ENCODE measurements around the gene PSD4.

Gene PSD4

GRCh38 chr2:113255140-113256070 is 81.6 kb downstream of the PSD4 start:
- H3K4me1 ChIP-seq (ENCODE audit: insufficient read depth, poor library complexity, severe bottlenecking), result peaks cover 14% of the 10 kb centered on the region
- no peak overlapping the region for H3K27ac ChIP-seq (ENCODE audit: poor library complexity, severe bottlenecking)
- ATAC-seq (ENCODE audit: low read depth) (no peak; the same call in 2 of the 3 replicates), DNase-seq (ENCODE audit: low spot score) (no peak)
- TF ChIP-seq CTCF (IDR thresholded peaks at IDR 0.05; ENCODE audit: poor library complexity, severe bottlenecking), result no peak
- no peaks in the 10 kb centered on the region for H3K27me3 ChIP-seq (ENCODE audit: insufficient read depth, poor library complexity, severe bottlenecking)
- H3K36me3 ChIP-seq (ENCODE audit: low read depth), result no peaks in the 10 kb centered on the region
- no peak overlapping the region for H3K4me3 ChIP-seq (ENCODE audit: severe bottlenecking)
- H3K9me3 ChIP-seq (ENCODE audit: severe bottlenecking), result no peaks in the 10 kb centered on the region

GRCh38 chr2:113257516-113258264 is 83.9 kb downstream of the PSD4 start:
- Histone ChIP-seq H3K4me3 (ENCODE audit: severe bottlenecking) (no peak overlapping the region), H3K27ac (ENCODE audit: poor library complexity, severe bottlenecking) (no peak overlapping the region), H3K9me3 (ENCODE audit: severe bottlenecking) (no peaks in the 10 kb centered on the region), H3K36me3 (ENCODE audit: low read depth) (no peaks in the 10 kb centered on the region), H3K4me1 (ENCODE audit: insufficient read depth, poor library complexity, severe bottlenecking) (peaks cover 8% of the 10 kb centered on the region), H3K27me3 (ENCODE audit: insufficient read depth, poor library complexity, severe bottlenecking) (no peaks in the 10 kb centered on the region)
- no peak for TF ChIP-seq CTCF (IDR thresholded peaks at IDR 0.05; ENCODE audit: poor library complexity, severe bottlenecking)
- ATAC-seq (ENCODE audit: low read depth), result no peak
- no peak for DNase-seq (ENCODE audit: low spot score)

GRCh38 chr2:113258471-113259147 is 84.8 kb downstream of the PSD4 start:
- H3K4me1 ChIP-seq (ENCODE audit: insufficient read depth, poor library complexity, severe bottlenecking), result peaks cover 4% of the 10 kb centered on the region
- H3K36me3 ChIP-seq (ENCODE audit: low read depth), result no peaks in the 10 kb centered on the region
- no peak overlapping the region for H3K4me3 ChIP-seq (ENCODE audit: severe bottlenecking)
- no peaks in the 10 kb centered on the region for H3K9me3 ChIP-seq (ENCODE audit: severe bottlenecking)
- no peaks in the 10 kb centered on the region for H3K27me3 ChIP-seq (ENCODE audit: insufficient read depth, poor library complexity, severe bottlenecking)
- DNase-seq (ENCODE audit: low spot score) (no peak), ATAC-seq (ENCODE audit: low read depth) (no peak)
- H3K27ac ChIP-seq (ENCODE audit: poor library complexity, severe bottlenecking), result no peak overlapping the region
- TF ChIP-seq CTCF (IDR thresholded peaks at IDR 0.05; ENCODE audit: poor library complexity, severe bottlenecking), result no peak

Data from RWPE2 (cell line).